Measurements from ENCODE around the gene PDE9A. TPM values are rescaled to one million over a fixed set of nuclear protein-coding genes. Genes with fewer than 3 reads are reported as not detected.

The PDE9A gene
- total RNA-seq, 3 donors from 2014 or later: 3.0 to 14.7 (median 10.5) TPM

GRCh38 chr21:42654913-42655795 lies 1.7 kb downstream of the PDE9A start:
- intact Hi-C loops (cut with DNase I; ENCODE audit: low total_unique reads): no loop called here
- no peak overlapping the region for H3K27ac ChIP-seq
- H3K36me3 ChIP-seq: no peaks in the 10 kb centered on the region
- no peak for DNase-seq (ENCODE audit: low spot score in 2 of 2)
- TF ChIP-seq POLR2AphosphoS5 (IDR thresholded peaks at IDR 0.05) (no peak), POLR2A (IDR thresholded peaks at IDR 0.05) (no peak), CTCF (IDR thresholded peaks at IDR 0.05) (no peak)
- no peaks in the 10 kb centered on the region for H3K27me3 ChIP-seq
- H3K4me1 ChIP-seq: peaks cover 7 to 12% of the 10 kb centered on the region in 2 donors
- H3K9me3 ChIP-seq: no peaks in the 10 kb centered on the region
- H3K4me3 ChIP-seq: peak overlapping the region; percentile 56 to 93 (median 72)

DNA sequence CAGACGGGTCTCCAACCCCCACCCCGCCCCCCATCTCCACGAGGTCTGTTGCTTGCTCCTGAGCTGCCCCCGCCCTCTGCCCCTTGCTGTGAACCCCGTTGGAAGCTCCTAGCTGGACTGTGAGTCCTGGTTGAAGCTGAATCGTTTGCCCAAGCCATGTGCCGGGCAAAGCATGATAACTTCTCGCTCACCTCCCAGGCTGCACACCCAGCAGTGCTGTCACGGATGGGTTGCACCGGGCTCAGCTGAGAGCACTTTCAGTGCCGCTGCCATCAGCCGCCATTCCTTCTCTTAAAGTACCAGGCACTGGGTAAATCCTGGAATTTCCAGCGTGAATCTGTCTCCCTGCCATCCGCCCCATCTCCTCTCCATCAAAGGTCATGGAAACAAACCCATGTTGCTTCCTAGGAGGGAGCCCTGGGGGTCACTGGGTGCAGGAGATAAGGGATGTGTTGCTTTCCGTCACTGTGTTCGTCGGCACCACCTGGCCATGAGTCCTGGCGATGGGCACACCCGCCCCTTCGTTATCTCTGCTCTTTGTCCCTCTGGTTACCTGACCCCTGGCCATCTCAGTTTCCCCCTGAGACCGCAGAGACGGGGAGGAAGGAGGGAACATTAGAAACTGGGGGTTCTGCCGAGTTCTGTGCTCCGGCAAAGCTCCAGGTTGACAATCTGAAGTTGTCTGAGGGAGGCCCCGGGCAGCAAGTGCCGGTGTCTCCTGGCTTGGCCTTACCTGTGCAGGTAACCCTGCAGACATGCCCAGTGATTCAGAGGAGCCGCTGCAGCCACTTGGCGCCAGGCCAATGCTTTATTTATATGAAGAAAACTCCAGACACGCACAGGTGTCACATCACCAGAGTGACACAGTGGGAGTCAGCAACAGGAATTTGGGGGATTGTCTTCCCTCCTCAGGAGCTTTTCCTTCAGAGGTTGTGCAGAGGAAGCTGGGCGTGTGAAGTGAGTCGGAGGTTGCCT lies 2.7 kb downstream of the PDE9A start:
- intact Hi-C loops (cut with DNase I; ENCODE audit: low total_unique reads): no loop called here
- Histone ChIP-seq H3K27me3 (no peaks in the 10 kb centered on the region), H3K4me1 (peaks cover 7 to 12% of the 10 kb centered on the region in 2 donors), H3K9me3 (no peaks in the 10 kb centered on the region), H3K27ac (no peak overlapping the region), H3K36me3 (no peaks in the 10 kb centered on the region), H3K4me3 (no peak overlapping the region)
- DNase-seq (ENCODE audit: low spot score in 2 of 2): no peak
- TF ChIP-seq POLR2AphosphoS5 (IDR thresholded peaks at IDR 0.05): no peak
- no peak for TF ChIP-seq CTCF (IDR thresholded peaks at IDR 0.05)
- no peak for TF ChIP-seq POLR2A (IDR thresholded peaks at IDR 0.05)

DNA sequence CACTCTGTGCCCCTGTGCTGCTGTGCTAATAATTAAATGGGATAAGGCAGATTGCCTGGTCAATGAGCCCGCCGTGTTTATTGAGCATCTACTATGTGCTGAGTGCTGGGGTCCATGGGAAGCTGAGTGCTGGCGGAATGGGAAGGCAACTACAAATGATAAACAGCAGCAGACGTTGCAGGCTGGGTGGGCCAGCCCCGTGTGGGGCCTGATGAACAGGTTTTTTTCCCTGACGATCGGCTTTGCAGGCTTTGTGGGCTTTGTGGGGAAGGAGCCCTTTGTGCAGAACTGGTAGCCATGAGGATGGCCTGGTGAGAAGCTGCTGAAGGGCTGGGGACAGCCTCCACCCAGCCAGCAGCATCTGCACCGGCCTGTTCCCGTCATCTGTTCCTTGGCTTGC lies 3.5 kb downstream of the PDE9A start:
- no peak overlapping the region for H3K4me3 ChIP-seq
- H3K27ac ChIP-seq: no peak overlapping the region
- H3K4me1 ChIP-seq: peaks cover 7 to 12% of the 10 kb centered on the region in 2 donors

DNA sequence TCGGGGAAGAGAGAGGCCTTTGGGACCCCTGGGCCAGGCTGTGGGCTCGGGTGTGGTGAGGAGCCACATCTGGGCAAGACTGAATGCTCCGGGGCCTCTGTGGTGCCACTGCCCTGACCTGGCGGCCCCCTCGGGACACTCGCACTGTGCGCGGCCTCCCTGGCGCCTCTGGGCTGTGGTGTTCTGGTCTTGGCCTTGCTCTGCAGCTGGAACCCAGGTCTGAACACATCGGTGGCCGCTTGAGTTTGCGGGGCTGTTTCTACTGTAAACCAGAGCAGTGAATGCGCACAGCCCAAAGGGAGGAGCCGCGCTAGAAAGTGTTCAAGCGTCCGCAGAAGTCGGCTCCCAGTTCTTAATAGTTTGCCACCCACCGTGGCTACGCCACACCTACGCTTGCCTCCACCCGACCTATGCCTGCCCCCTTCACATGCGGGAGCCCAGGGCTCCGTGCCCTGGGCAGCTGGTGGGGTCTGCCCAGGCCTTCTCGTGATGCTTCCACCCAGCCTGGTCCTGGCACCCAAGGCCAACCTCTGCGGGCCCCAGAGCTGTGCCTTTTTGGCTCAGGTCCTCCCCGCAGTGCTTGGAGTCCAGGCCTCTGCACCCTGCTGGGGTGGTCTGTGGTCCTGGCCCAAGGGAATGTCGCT lies 4.4 kb downstream of the PDE9A start:
- Histone ChIP-seq H3K4me1 (peaks cover 7 to 12% of the 10 kb centered on the region in 2 donors), H3K4me3 (no peak overlapping the region), H3K27me3 (no peaks in the 10 kb centered on the region), H3K27ac (no peak overlapping the region), H3K9me3 (no peaks in the 10 kb centered on the region), H3K36me3 (no peaks in the 10 kb centered on the region)
- no peak for DNase-seq (ENCODE audit: low spot score in 2 of 2)
- intact Hi-C loops (cut with DNase I; ENCODE audit: low total_unique reads): no loop called here
- TF ChIP-seq POLR2AphosphoS5 (IDR thresholded peaks at IDR 0.05): no peak
- no peak for TF ChIP-seq CTCF (IDR thresholded peaks at IDR 0.05)
- TF ChIP-seq POLR2A (IDR thresholded peaks at IDR 0.05): no peak

More for the DNA sequence above, 3.5 kb downstream of the PDE9A start:
- TF ChIP-seq POLR2AphosphoS5 (IDR thresholded peaks at IDR 0.05) (no peak), POLR2A (IDR thresholded peaks at IDR 0.05) (no peak), CTCF (IDR thresholded peaks at IDR 0.05) (no peak)
- no peak for DNase-seq (ENCODE audit: low spot score in 2 of 2)
- intact Hi-C loops (cut with DNase I; ENCODE audit: low total_unique reads): no loop called here
- no peaks in the 10 kb centered on the region for H3K36me3 ChIP-seq
- no peaks in the 10 kb centered on the region for H3K9me3 ChIP-seq
- H3K27me3 ChIP-seq: no peaks in the 10 kb centered on the region

Data from breast epithelium (tissue), 4 donors.